K562 treated with DMSO at 1 percent for 12 hours (cell line): ENCODE measurements around the gene ZNF831. TPM values are rescaled to one million over a fixed set of nuclear protein-coding genes. Genes with fewer than 3 reads are reported as not detected.

Source experiments
- total RNA-seq: library from RNA; unstranded; fragments of 300-600 nt; gene quantifications from 2 replicates; pipeline ENCODE4 v1.2.3, GENCODE V29; 2022; ENCODE audit not compliant: insufficient read depth

Gene ZNF831
- total RNA-seq = not detected in 2 replicates

DNA sequence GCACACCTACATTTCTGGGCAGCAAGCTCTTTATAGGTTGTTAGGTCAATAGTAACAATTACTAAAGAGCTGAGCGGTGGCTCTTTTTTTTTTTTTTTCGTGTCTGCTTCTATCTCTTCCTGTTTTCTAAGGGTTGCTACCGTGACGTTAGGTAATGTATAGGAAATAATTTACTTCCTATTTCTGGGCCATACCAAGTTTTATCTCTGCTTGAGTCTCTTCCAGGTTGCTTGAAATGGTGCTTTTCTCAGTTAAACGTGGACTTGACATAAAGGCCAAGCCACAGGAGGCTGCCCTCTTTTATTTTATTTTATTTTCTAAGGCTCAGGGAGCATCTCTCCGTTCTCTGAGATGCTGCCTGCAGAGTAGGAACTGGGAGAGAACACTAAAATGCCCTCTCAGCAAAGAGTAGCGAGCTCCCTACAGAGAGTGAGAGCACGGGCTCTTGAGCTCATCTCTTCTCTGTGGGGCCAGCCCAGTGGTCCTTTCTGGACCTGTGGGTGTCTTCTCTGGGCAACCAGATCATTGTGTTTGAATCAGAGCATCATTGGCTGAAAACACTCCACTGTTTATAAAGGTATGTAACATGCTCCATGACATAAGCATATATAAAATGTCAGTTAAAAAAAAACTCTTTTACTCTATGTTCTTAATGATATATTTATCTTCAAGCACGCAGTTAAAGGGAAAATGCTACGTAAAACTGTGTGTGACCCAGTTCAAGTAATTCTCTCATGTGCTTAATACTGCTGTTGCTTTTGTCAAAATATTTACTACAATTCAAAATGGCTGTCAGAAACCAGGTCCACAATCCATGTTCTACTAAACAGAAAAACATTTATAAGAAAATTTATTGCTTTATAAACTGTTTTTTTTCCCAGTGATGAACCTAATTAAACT, at the start of gene ZNF831:
TSS of gene ZNF831 (plus strand) at position 191 of the 900 bp plus-strand sequence. CDS start 27,199 bp downstream, outside the sequence.

DNA sequence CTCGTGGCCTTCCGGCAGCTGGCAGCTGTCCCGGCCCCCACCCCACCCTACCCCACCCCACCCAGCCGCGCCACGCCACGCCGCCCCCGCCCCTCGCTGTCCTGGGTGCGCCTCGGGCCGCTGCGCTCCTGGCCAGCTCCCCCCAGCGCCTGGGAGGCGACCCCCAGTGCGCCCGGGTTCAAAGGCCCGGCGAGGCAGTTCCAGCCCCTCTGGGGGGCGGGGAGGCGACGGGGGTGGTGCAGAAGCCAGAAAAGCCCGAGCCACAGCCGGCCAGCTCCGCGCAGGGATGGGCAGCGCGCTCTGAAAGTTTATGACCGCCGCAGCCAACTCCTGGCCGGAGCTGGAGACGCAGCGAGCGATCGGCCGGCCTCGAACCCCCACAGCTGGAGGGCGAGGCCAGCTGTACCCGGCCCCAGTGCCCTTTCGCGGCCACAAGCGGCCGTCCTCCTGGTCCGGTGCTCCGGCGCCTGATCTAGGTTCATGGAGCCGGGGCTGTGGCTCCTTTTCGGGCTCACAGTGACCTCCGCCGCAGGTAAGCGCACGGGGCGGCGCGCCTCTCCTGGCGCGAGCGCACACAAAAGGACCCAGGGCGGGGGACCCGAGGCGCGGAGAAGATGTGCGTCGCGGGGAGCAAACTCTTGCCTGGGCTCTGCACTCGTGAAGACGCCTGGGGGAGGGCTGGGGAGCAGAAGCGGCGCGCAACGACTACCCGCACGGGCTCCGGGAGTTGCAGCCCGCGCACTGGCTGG, 136.9 kb downstream of the ZNF831 start, which contains the start of gene EDN3:
TSS of gene EDN3 (plus strand) at position 279 of the 749 bp plus-strand sequence. CDS start at position 481, 202 bp downstream.

Other genes starting within 250 kb of the ZNF831 start
- gene NELFCD, start 182.6 kb upstream of the ZNF831 start, total RNA-seq = 52.3 and 83.1 TPM in 2 replicates
- 77.7 and 103 TPM in 2 replicates for gene CTSZ, start 156.6 kb upstream of the ZNF831 start, total RNA-seq
- gene TUBB1, start 144.4 kb upstream of the ZNF831 start, total RNA-seq = 1.1 TPM in 1 of 2 replicates, not detected in the other
- 17.7 and 24.9 TPM in 2 replicates for gene ATP5F1E, start 131.5 kb upstream of the ZNF831 start, total RNA-seq
- 20.8 and 34.6 TPM in 2 replicates for gene PRELID3B, start 121.0 kb upstream of the ZNF831 start, total RNA-seq
- gene EDN3, start 136.8 kb downstream of the ZNF831 start, total RNA-seq = not detected in 2 replicates